Chondrocyte (in vitro differentiated cells): ENCODE results near the gene IP6K3. TPM values are rescaled to one million over a fixed set of nuclear protein-coding genes. Genes with fewer than 3 reads are reported as not detected.

ENCODE experiments used
- DNase-seq: peaks from one replicate; pipeline ENCODE4 v3.0.0; 2021; ENCODE audit warnings: mixed read lengths, low spot score
- H3K27ac Mint-ChIP-seq: one replicate; pipeline ENCODE4 v1.8.0; 2021; ENCODE audit warnings: mild to moderate bottlenecking, moderate library complexity, mixed read lengths; ENCODE audit not compliant: unreplicated experiment
- H3K27me3 Mint-ChIP-seq: 2 replicates; pipeline ENCODE4 v1.8.0; 2021; ENCODE audit warnings: low read depth, mixed read lengths
- H3K36me3 Mint-ChIP-seq: 2 replicates; pipeline ENCODE4 v1.8.0; 2021; ENCODE audit warnings: low read depth, mixed read lengths
- H3K4me1 Mint-ChIP-seq: 2 replicates; pipeline ENCODE4 v1.8.0; 2021; ENCODE audit warnings: low read depth, mild to moderate bottlenecking, mixed read lengths
- H3K4me3 Mint-ChIP-seq: one replicate; pipeline ENCODE4 v1.8.0; 2021; ENCODE audit warnings: mild to moderate bottlenecking, moderate library complexity, mixed read lengths; ENCODE audit not compliant: unreplicated experiment
- H3K9me3 Mint-ChIP-seq: 2 replicates; pipeline ENCODE4 v1.8.0; 2021; ENCODE audit warnings: low read depth, mixed read lengths
- CTCF ChIP-seq: fragments of 200-600 bp; sonication (generic); IDR thresholded peaks from 2 replicates; pipeline ENCODE4 v1.5.0; 2021; ENCODE audit warnings: antibody characterized with exemption, mild to moderate bottlenecking, moderate library complexity
- total RNA-seq: library from RNA; stranded (reverse); gene quantifications from 3 replicates; pipeline ENCODE4 v1.2.1, GENCODE V29; 2021

IP6K3 gene
- total RNA-seq, 1 donor from 2014 or later, result 6.5 TPM

DNA sequence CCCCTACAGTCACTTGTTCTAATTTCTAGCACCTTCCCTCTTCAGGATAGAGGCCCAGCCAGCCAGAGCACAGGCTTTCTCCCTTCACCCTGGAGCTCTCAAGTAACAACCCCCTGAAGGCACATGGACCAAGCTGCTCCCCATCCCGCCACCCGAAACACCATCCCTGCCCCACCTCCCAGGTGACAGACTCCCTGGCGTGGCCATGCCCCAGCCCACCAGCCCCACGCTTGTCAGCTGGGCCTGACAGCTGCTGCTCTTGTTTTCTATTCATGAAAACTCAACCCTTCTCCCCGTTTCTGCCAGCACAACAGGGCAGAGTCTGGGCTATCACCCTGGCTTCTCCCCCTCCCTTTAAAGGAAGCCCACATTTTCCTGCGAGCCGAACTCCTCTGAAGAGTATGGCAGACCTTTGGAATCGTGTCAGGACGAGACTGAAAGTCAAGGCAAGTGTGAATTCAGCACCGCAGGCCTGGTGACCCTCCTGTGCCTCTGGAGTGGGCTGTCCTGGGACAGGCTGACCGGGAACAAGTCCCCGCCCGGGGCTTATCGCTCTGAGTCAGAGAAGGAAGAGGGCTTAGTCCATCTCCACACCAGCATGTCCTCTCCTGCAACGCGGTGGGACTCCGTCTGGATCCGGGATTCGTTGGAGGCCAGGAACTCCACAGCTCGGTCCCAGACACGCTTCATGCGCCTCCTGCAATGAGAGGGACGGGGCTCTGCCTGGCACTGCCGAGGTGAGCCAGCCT, 25.6 kb upstream of the IP6K3 start:
- no peak for TF ChIP-seq CTCF
- peaks cover 50% of the 10 kb centered on the region for H3K4me1 Mint-ChIP-seq
- H3K4me3 Mint-ChIP-seq, result peak overlapping the region; percentile 41
- H3K27ac Mint-ChIP-seq, result peak overlapping the region; percentile 94
- H3K27me3 Mint-ChIP-seq, result no peaks in the 10 kb centered on the region
- no peak for DNase-seq
- peaks cover 1% of the 10 kb centered on the region for H3K9me3 Mint-ChIP-seq
- peaks cover 16% of the 10 kb centered on the region for H3K36me3 Mint-ChIP-seq

DNA sequence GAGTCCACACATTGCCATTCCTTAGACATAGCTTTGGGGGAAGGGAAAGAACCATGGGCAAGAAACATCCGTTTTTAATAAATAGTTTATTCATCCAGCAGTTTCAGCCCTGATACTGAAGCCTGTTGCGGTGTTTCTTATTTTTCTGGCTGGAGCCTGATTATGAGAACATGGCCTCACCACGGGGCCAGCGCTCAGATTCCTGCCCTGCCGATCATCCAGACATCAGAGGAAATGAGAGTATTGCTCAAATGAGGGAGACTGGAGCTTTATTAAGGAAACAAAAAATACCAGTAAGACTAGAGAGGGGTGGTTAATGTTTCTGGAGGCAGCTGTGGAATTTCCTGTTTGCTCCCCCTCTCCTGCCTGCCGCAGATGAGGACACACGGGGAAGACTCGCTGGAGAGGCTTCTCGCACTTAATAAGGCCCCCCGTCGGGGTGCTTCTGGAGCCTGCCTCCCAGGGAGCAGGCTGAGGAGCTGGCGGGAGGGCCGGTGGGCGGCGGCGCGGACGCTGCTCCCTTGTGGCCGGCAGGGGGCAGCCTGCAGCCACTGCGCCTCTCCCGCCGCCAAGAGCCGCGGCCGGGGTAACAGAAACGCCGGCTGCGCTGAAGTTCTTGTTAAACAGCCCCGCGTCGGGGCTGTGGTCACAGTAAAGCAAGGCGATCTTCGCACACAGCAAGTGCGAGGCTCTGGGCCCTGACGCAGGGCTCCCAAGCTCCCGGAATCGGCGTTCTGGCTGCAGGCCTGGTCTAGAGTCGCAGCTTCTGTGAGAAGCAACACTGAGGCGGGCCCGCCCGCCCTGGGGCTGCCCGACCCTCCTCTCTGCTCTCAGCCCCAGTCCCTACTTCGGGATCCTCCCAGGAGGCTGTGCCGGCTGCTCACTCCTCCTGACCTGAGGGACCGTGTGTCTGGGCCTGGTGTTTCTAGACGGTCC, 24.7 kb upstream of the IP6K3 start:
- peak; percentile 99 for TF ChIP-seq CTCF
- no peak for DNase-seq
- H3K36me3 Mint-ChIP-seq, result peaks cover 13% of the 10 kb centered on the region
- peaks cover 7% of the 10 kb centered on the region for H3K9me3 Mint-ChIP-seq
- peak overlapping the region; percentile 41 for H3K4me3 Mint-ChIP-seq
- peaks cover 50% of the 10 kb centered on the region for H3K4me1 Mint-ChIP-seq
- no peaks in the 10 kb centered on the region for H3K27me3 Mint-ChIP-seq
- H3K27ac Mint-ChIP-seq, result peak overlapping the region; percentile 94

DNA sequence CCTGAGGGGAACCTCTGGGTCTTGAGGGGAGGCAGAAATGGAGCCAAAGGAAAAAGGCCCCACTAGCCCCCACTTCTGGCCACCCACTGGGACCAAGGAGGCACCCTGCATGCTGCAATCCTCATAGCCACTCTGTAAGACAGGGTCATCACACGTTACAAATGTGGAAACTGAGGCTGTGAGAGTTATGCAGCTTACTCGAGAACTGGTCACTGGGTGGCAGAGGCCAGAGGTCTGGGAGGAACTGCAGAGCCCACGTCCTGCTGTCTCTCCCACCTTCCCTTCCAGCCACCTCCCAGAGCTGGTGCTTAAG, 24.1 kb upstream of the IP6K3 start:
- no peak for TF ChIP-seq CTCF
- H3K9me3 Mint-ChIP-seq, result peaks cover 8% of the 10 kb centered on the region
- peaks cover 50% of the 10 kb centered on the region for H3K4me1 Mint-ChIP-seq
- H3K27me3 Mint-ChIP-seq, result no peaks in the 10 kb centered on the region
- H3K4me3 Mint-ChIP-seq, result no peak overlapping the region
- DNase-seq, result no peak
- peaks cover 9% of the 10 kb centered on the region for H3K36me3 Mint-ChIP-seq
- peak overlapping the region; percentile 94 for H3K27ac Mint-ChIP-seq

GRCh38 chr6:33770124-33770832, 23.6 kb upstream of the IP6K3 start:
- H3K27ac Mint-ChIP-seq, result peak overlapping the region; percentile 94

More at GRCh38 chr6:33770124-33770832, 23.6 kb upstream of the IP6K3 start:
- peaks cover 50% of the 10 kb centered on the region for H3K4me1 Mint-ChIP-seq
- no peak overlapping the region for H3K4me3 Mint-ChIP-seq
- DNase-seq, result no peak
- H3K27me3 Mint-ChIP-seq, result no peaks in the 10 kb centered on the region
- peaks cover 6% of the 10 kb centered on the region for H3K36me3 Mint-ChIP-seq
- TF ChIP-seq CTCF, result no peak
- H3K9me3 Mint-ChIP-seq, result peaks cover 8% of the 10 kb centered on the region
